Gastrocnemius medialis (tissue), 4 donors: ENCODE measurements around the gene INPP5A. TPM values are rescaled to one million over a fixed set of nuclear protein-coding genes. Genes with fewer than 3 reads are reported as not detected.

Experiments used
- ATAC-seq, 2 donors: fragments of 150-250 bp; one replicate each; pipeline ENCODE4 v1.9.1; 2016
- DNase-seq, 2 donors: peaks; one replicate each; pipeline ENCODE4 v3.0.0-alpha.2; 2019
- H3K27ac ChIP-seq, 4 donors: fragments of 200-600 bp; sonication (generic); 1 replicate in 1 of 4; 2 replicates in 3 of 4; pipeline ENCODE4 v1.5.1; 2016 to 2018; ENCODE audit warnings: mild to moderate bottlenecking in 2 of 4, moderate library complexity in 1 of 4
- H3K27me3 ChIP-seq, 3 donors: fragments of 200-600 bp; sonication (generic) in 2 of 3; 1 replicate in 1 of 3; 2 replicates in 2 of 3; pipeline versions ENCODE4 v1.5.1 to v1.6.0; 2016 to 2019; ENCODE audit warnings: mild to moderate bottlenecking in 1 of 3, moderate library complexity in 1 of 3
- H3K36me3 ChIP-seq, 2 donors: fragments of 200-600 bp; sonication (generic) in 1 of 2; one replicate each; pipeline ENCODE4 v1.5.1; 2017 to 2018
- H3K4me1 ChIP-seq, 2 donors: fragments of 200-600 bp; sonication (generic) in 1 of 2; one replicate each; pipeline ENCODE4 v1.5.1; 2016 to 2017; ENCODE audit warnings: mild to moderate bottlenecking in 2 of 2
- H3K4me3 ChIP-seq, 4 donors: fragments of 200-600 bp; sonication (generic) in 3 of 4; 1 replicate in 1 of 4; 2 replicates in 3 of 4; pipeline ENCODE4 v1.5.1; 2016 to 2019; ENCODE audit warnings: mild to moderate bottlenecking in 2 of 4
- H3K9me3 ChIP-seq, 3 donors: fragments of 200-600 bp; sonication (generic) in 2 of 3; 1 replicate in 1 of 3; 2 replicates in 2 of 3; pipeline ENCODE4 v1.5.1; 2016 to 2019
- CTCF ChIP-seq, 5 experiments: fragments of 450-650 bp in 3 of 5; fragments of 200-600 bp in 2 of 5; sonication (generic) in 2 of 5; IDR thresholded peaks in 4 of 5; conservative IDR thresholded peaks in 1 of 5; 1 replicate in 4 of 5; 2 replicates in 1 of 5; pipeline ENCODE4 v1.5.1; 2016 to 2019; ENCODE audit warnings: antibody characterized with exemption in 5 of 5, mild to moderate bottlenecking in 3 of 5, moderate library complexity in 3 of 5
- POLR2A ChIP-seq, 2 donors: fragments of 450-650 bp; IDR thresholded peaks; one replicate each; pipeline ENCODE4 v1.6.1; 2017; ENCODE audit warnings: antibody characterized with exemption in 2 of 2, mild to moderate bottlenecking in 2 of 2, moderate library complexity in 2 of 2
- in situ Hi-C, 4 donors: fragments of 200-750 bp; cut with MboI; loops; one replicate each; pipeline versions ENCODE4 v1.15.0 to v1.8.0; 2017; ENCODE audit warnings: low sequenced_read_pairs in 4 of 4
- intact Hi-C: fragments of 100-400 bp; cut with DNase I; formaldehyde crosslinking; loops from one replicate; pipeline ENCODE4 v1.15.1; 2023; ENCODE audit warnings: low total_unique reads
- total RNA-seq, 4 donors: library from RNA; depleted of rRNA; stranded (reverse); fragments of >200 nt; gene quantifications; one replicate each; pipeline versions ENCODE4 v1.1.0 to v1.2.3, GENCODE V29; 2016

The INPP5A gene
- total RNA-seq, 4 donors from 2014 or later, result 74.9 to 107 (median 92.4) TPM

- in situ Hi-C loops, result no loop called here
- H3K9me3 ChIP-seq, result no peaks in the 10 kb centered on the region
- TF ChIP-seq POLR2A (IDR thresholded peaks at IDR 0.05), result no peak
- no peak for TF ChIP-seq CTCF (IDR thresholded peaks at IDR 0.05 in 4 of 5, conservative IDR thresholded peaks at IDR 0.05 in 1 of 5)
- H3K27ac ChIP-seq, result no peak overlapping the region
- H3K4me1 ChIP-seq, result no peaks in the 10 kb centered on the region
- intact Hi-C loops, result loop anchor here (5.0 to 10.0 kb wide), 2 partner anchors 74 to 137 kb away; partner anchors contain the start of gene NKX6-2
- H3K27me3 ChIP-seq, result no peaks in the 10 kb centered on the region
- DNase-seq (no peak), ATAC-seq (no peak)
- H3K36me3 ChIP-seq, result peaks cover 0 to 9% of the 10 kb centered on the region in 2 donors
- H3K4me3 ChIP-seq, result no peak overlapping the region
Measured at GRCh38 chr10:132650611-132651250, 113.1 kb downstream of the INPP5A start.

- Histone ChIP-seq H3K36me3 (peaks cover 0 to 9% of the 10 kb centered on the region in 2 donors), H3K4me1 (no peaks in the 10 kb centered on the region), H3K4me3 (no peak overlapping the region), H3K27me3 (no peaks in the 10 kb centered on the region), H3K9me3 (no peaks in the 10 kb centered on the region), H3K27ac (no peak overlapping the region)
- TF ChIP-seq CTCF (IDR thresholded peaks at IDR 0.05 in 4 of 5, conservative IDR thresholded peaks at IDR 0.05 in 1 of 5) (no peak), POLR2A (IDR thresholded peaks at IDR 0.05) (no peak)
- intact Hi-C loops, result loop anchor here (5.0 to 10.0 kb wide), 2 partner anchors 73 to 136 kb away; partner anchors contain the start of gene NKX6-2
- DNase-seq (no peak), ATAC-seq (no peak)
- in situ Hi-C loops, result no loop called here
Measured at GRCh38 chr10:132651511-132652029, 114.0 kb downstream of the INPP5A start.

- Histone ChIP-seq H3K4me1 (no peaks in the 10 kb centered on the region), H3K36me3 (peaks cover 0 to 9% of the 10 kb centered on the region in 2 donors), H3K27me3 (no peaks in the 10 kb centered on the region), H3K9me3 (no peaks in the 10 kb centered on the region), H3K27ac (no peak overlapping the region), H3K4me3 (no peak overlapping the region)
- TF ChIP-seq POLR2A (IDR thresholded peaks at IDR 0.05) (no peak), CTCF (IDR thresholded peaks at IDR 0.05 in 4 of 5, conservative IDR thresholded peaks at IDR 0.05 in 1 of 5) (no peak)
- intact Hi-C loops, result loop anchor here (5.0 to 10.0 kb wide), 2 partner anchors 72 to 135 kb away; partner anchors contain the start of gene NKX6-2
- ATAC-seq, result no peak
- in situ Hi-C loops, result no loop called here
- no peak for DNase-seq
Measured at GRCh38 chr10:132652446-132652845, 114.9 kb downstream of the INPP5A start.

GRCh38 chr10:132652936-132653590 is 115.5 kb downstream of the INPP5A start:
- peaks cover 0 to 9% of the 10 kb centered on the region in 2 donors for H3K36me3 ChIP-seq
- H3K4me3 ChIP-seq, result no peak overlapping the region
- H3K9me3 ChIP-seq, result no peaks in the 10 kb centered on the region
- DNase-seq (no peak), ATAC-seq (no peak)
- no peaks in the 10 kb centered on the region for H3K27me3 ChIP-seq
- in situ Hi-C loops (no loop called here), intact Hi-C loops (loop anchor here (5.0 to 10.0 kb wide), 2 partner anchors 72 to 134 kb away; partner anchors contain the start of gene NKX6-2)
- TF ChIP-seq CTCF (IDR thresholded peaks at IDR 0.05 in 4 of 5, conservative IDR thresholded peaks at IDR 0.05 in 1 of 5) (no peak), POLR2A (IDR thresholded peaks at IDR 0.05) (no peak)
- no peaks in the 10 kb centered on the region for H3K4me1 ChIP-seq
- no peak overlapping the region for H3K27ac ChIP-seq
